Measurements from ENCODE around the gene LYZL2.

DNA sequence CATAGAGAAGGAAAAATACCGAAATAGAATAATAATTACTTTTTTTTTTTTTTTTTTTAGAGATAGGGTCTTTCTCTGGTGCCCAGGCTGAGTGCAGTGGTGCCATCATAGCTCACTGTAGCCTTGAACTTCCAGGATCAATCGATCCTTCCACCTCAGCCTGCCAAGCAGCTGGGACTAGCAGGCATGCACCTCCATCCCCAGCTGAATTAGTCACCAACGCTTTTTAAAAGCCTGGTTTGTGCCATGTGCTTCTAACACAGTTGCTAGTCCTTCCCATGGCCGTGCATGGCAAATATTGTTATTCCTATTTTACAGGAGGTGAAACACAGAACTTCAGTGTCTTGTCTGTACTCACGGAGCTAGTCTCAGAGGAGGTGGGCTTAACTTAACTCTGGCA is 23.2 kb downstream of the LYZL2 start:
- TF ChIP-seq TARDBP (IDR thresholded peaks at IDR 0.05) (no peak), FOXA1 (IDR thresholded peaks at IDR 0.05) (no peak), SUZ12 (IDR thresholded peaks at IDR 0.05) (no peak), ELF4 (IDR thresholded peaks at IDR 0.05) (no peak), CTBP1 (IDR thresholded peaks at IDR 0.05; ENCODE audit: borderline replicate concordance) (no peak), BHLHE40 (IDR thresholded peaks at IDR 0.05; ENCODE audit: borderline replicate concordance) (no peak), SP1 (IDR thresholded peaks at IDR 0.05) (no peak), ARNT (IDR thresholded peaks at IDR 0.05) (no peak), NFRKB (IDR thresholded peaks at IDR 0.05) (no peak), FOXK2 (IDR thresholded peaks at IDR 0.05) (no peak), L3MBTL2 (conservative IDR thresholded peaks at IDR 0.05) (no peak), FOXM1 (IDR thresholded peaks at IDR 0.05; ENCODE audit: borderline replicate concordance) (no peak), ZNF384 (IDR thresholded peaks at IDR 0.05) (no peak)
- TF ChIP-seq, protein P1, sequence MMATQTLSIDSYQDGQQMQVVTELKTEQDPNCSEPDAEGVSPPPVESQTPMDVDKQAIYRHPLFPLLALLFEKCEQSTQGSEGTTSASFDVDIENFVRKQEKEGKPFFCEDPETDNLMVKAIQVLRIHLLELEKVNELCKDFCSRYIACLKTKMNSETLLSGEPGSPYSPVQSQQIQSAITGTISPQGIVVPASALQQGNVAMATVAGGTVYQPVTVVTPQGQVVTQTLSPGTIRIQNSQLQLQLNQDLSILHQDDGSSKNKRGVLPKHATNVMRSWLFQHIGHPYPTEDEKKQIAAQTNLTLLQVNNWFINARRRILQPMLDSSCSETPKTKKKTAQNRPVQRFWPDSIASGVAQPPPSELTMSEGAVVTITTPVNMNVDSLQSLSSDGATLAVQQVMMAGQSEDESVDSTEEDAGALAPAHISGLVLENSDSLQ (IDR thresholded peaks at IDR 0.05) = no peak

Measured in HEK293T (cell line).